ENCODE data around the gene CFAP410.
"Not testable (repeated sequence)": the region's sequence is repeated elsewhere in the genome, so short reads cannot be mapped to it uniquely, and the experiment has no call there.

CFAP410 gene

GRCh38 chr21:44368711-44369446, 29.7 kb upstream of the CFAP410 start:
- no peak for DNase-seq (ENCODE audit: low read depth in 2 of 2)

- DNase-seq (ENCODE audit: low read depth in 2 of 2): no peak
Observed at GRCh38 chr21:44366586-44367211, 27.5 kb upstream of the CFAP410 start.

- DNase-seq (ENCODE audit: low read depth in 2 of 2): no peak
Observed at GRCh38 chr21:44365967-44366585, 26.9 kb upstream of the CFAP410 start.

- no peak for DNase-seq (ENCODE audit: low read depth in 2 of 2)
Observed at GRCh38 chr21:44365251-44365966, 26.2 kb upstream of the CFAP410 start.

GRCh38 chr21:44364151-44365053, 25.2 kb upstream of the CFAP410 start:
- no peak for DNase-seq (ENCODE audit: low read depth in 2 of 2)

GRCh38 chr21:44363278-44363677, 24.1 kb upstream of the CFAP410 start:
- no peak for DNase-seq (ENCODE audit: low read depth in 2 of 2)

GRCh38 chr21:44361903-44362302, 22.7 kb upstream of the CFAP410 start:
- not testable (repeated sequence) for DNase-seq (ENCODE audit: low read depth in 2 of 2)

- no peak for DNase-seq (ENCODE audit: low read depth in 2 of 2)
Observed at GRCh38 chr21:44360159-44360558, 21.0 kb upstream of the CFAP410 start.

- DNase-seq (ENCODE audit: low read depth in 2 of 2): no peak
Observed at GRCh38 chr21:44359396-44359795, 20.2 kb upstream of the CFAP410 start.

- no peak for DNase-seq (ENCODE audit: low read depth in 2 of 2)
Observed at GRCh38 chr21:44357064-44357837, 18.1 kb upstream of the CFAP410 start.

GRCh38 chr21:44356636-44357035, 17.4 kb upstream of the CFAP410 start:
- no peak for DNase-seq (ENCODE audit: low read depth in 2 of 2)

- DNase-seq (ENCODE audit: low read depth in 2 of 2): no peak
Observed at GRCh38 chr21:44356160-44356559, 17.0 kb upstream of the CFAP410 start.

- no peak for DNase-seq (ENCODE audit: low read depth in 2 of 2)
Observed at GRCh38 chr21:44354775-44355771, 15.9 kb upstream of the CFAP410 start.

GRCh38 chr21:44354001-44354405, 14.8 kb upstream of the CFAP410 start:
- DNase-seq (ENCODE audit: low read depth in 2 of 2): no peak

GRCh38 chr21:44353191-44353970, 14.2 kb upstream of the CFAP410 start, which contains the start of gene TRPM2:
TRPM2 (plus strand) TSS chr21:44353621; CDS start chr21:44353701, 80 bp downstream.
- DNase-seq (ENCODE audit: low read depth in 2 of 2): no peak

- no peak for DNase-seq (ENCODE audit: low read depth in 2 of 2)
Observed at GRCh38 chr21:44352253-44352860, 13.2 kb upstream of the CFAP410 start.

- DNase-seq (ENCODE audit: low read depth in 2 of 2): no peak
Observed at GRCh38 chr21:44351535-44352252, 12.5 kb upstream of the CFAP410 start.

Data from stimulated activated CD4-positive, alpha-beta T cell treated with anti-CD3 and anti-CD28 coated beads, Interleukin-4, amount 100 ng/mL, for 48 hours (primary cell).